Right cardiac atrium (tissue), 5 donors: ENCODE results near the gene RPL35. TPM values are rescaled to one million over a fixed set of nuclear protein-coding genes. Genes with fewer than 3 reads are reported as not detected.
"Not testable (repeated sequence)": the region's sequence is repeated elsewhere in the genome, so short reads cannot be mapped to it uniquely, and the experiment has no call there.

ENCODE experiments used
- ATAC-seq, 2 donors: fragments of 200-7000 bp; cut with Tn5 transposase; one replicate each; pipeline versions ENCODE4 v1.8.0 to v1.9.1; 2020; ENCODE audit warnings: moderate library complexity in 2 of 2, mild to moderate bottlenecking in 1 of 2
- DNase-seq, 3 donors: peaks; one replicate each; pipeline ENCODE4 v3.0.0-alpha.2; 2020
- H3K27ac ChIP-seq: one replicate; pipeline ENCODE4 v1.5.1; 2013; ENCODE audit warnings: mild to moderate bottlenecking, low read length, control low read depth, moderate library complexity
- H3K27me3 ChIP-seq: one replicate; pipeline ENCODE4 v1.6.1; 2013; ENCODE audit not compliant: control insufficient read depth, insufficient read depth
- H3K4me1 ChIP-seq: one replicate; pipeline ENCODE4 v1.6.1; 2013; ENCODE audit warnings: low read length; ENCODE audit not compliant: control insufficient read depth, insufficient read depth
- H3K4me3 ChIP-seq: one replicate; pipeline ENCODE4 v1.5.1; 2013; ENCODE audit warnings: low read length, control low read depth
- H3K9me3 ChIP-seq: one replicate; pipeline ENCODE4 v1.6.1; 2013; ENCODE audit warnings: low read length; ENCODE audit not compliant: control insufficient read depth
- WGBS: extraction: QIAGEN DNeasy Blood & Tissue Kit; methylation state at CpG from one replicate; pipeline ENCODE4 v1.1.7; 2013; 5-methylcytosine and 5-hydroxymethylcytosine counted together
- intact Hi-C, 4 donors: fragments of 100-400 bp; cut with DNase I; formaldehyde crosslinking; loops; one replicate each; pipeline versions ENCODE4 v1.11.0 to v1.14.0; 2022 to 2023
- polyA plus RNA-seq: library from polyadenylated mRNA; stranded (reverse); fragments of 200-250 nt; gene quantifications from one replicate; pipeline ENCODE4 v1.2.3, GENCODE V29; 2013
- total RNA-seq, 4 donors: library from RNA; stranded (reverse); fragmentation: NEBNext Ultra II Directional; extraction: Animal tissue kit (Norgen Biotek cat#: 25700); gene quantifications; one replicate each; pipeline ENCODE4 v1.2.1, GENCODE V29; 2021
- donor health status: healthy with polysubstance abuse.
- donor health status: DM: no; HTN: yes; CAD: no.
- donor health status: DM: no; HTN: no; CAD: no.
- donor health status: DM: no; HTN: yes; CAD: no; lungs with severe emphysema.
- donor health status: DM: yes; HTN: yes; CAD: no.

The RPL35 gene
- total and polyA plus RNA-seq, 5 donors = 696 to 2,205 (median 795) TPM

GRCh38 chr9:124852121-124852828, 9.5 kb downstream of the RPL35 start:
- WGBS = 42% methylated on average over 13 of the region's 13 CpGs
- no peaks in the 10 kb centered on the region for H3K27me3 ChIP-seq
- peak overlapping the region; percentile 73 for H3K27ac ChIP-seq
- no peak overlapping the region for H3K4me3 ChIP-seq
- intact Hi-C loops = loop anchor here in 1 of 4 donors (2.0 kb wide), 1 partner anchor 77 kb away; no protein-coding TSS in a partner anchor
- ATAC-seq = peak; percentile 25 to 38
- peak in 1 of 3 donors; percentile 77 for DNase-seq
- H3K4me1 ChIP-seq = no peaks in the 10 kb centered on the region
- no peaks in the 10 kb centered on the region for H3K9me3 ChIP-seq

GRCh38 chr9:124849801-124850200, 12.0 kb downstream of the RPL35 start:
- Histone ChIP-seq H3K27ac (no peak overlapping the region), H3K4me3 (no peak overlapping the region), H3K9me3 (no peaks in the 10 kb centered on the region), H3K4me1 (no peaks in the 10 kb centered on the region), H3K27me3 (no peaks in the 10 kb centered on the region)
- peak in 1 of 3 donors; percentile 56 for DNase-seq
- intact Hi-C loops = no loop called here
- WGBS = 47% methylated on average over 10 of the region's 10 CpGs
- no peak for ATAC-seq

- no peak overlapping the region for H3K27ac ChIP-seq
- intact Hi-C loops = no loop called here
- H3K4me3 ChIP-seq = no peak overlapping the region
- ATAC-seq (no peak), DNase-seq (no peak)
- 95% methylated on average over 6 of the region's 6 CpGs for WGBS
- H3K9me3 ChIP-seq = no peaks in the 10 kb centered on the region
- H3K4me1 ChIP-seq = no peaks in the 10 kb centered on the region
- H3K27me3 ChIP-seq = no peaks in the 10 kb centered on the region
These were observed 14.8 kb downstream of the RPL35 start for GRCh38 chr9:124846969-124847368.

- ATAC-seq, H3K27ac ChIP-seq, H3K4me3 ChIP-seq, H3K27me3 ChIP-seq, DNase-seq, H3K4me1 ChIP-seq, H3K9me3 ChIP-seq, intact Hi-C loops: not testable (repeated sequence)
- 92% methylated on average over 9 of the region's 9 CpGs for WGBS
These were observed 15.3 kb downstream of the RPL35 start for GRCh38 chr9:124846467-124846866.

- WGBS = 69% methylated on average over 4 of the region's 4 CpGs
These were observed 17.5 kb downstream of the RPL35 start for GRCh38 chr9:124844291-124844690.

GRCh38 chr9:124843456-124844034, 18.2 kb downstream of the RPL35 start:
- DNase-seq (no peak), ATAC-seq (no peak)
- no peak overlapping the region for H3K27ac ChIP-seq
- no peaks in the 10 kb centered on the region for H3K27me3 ChIP-seq
- intact Hi-C loops = no loop called here
- WGBS = 82% methylated on average over 11 of the region's 11 CpGs
- H3K9me3 ChIP-seq = no peaks in the 10 kb centered on the region
- no peak overlapping the region for H3K4me3 ChIP-seq
- no peaks in the 10 kb centered on the region for H3K4me1 ChIP-seq

More at GRCh38 chr9:124844291-124844690, 17.5 kb downstream of the RPL35 start:
- DNase-seq (no peak), ATAC-seq (no peak)
- Histone ChIP-seq H3K27me3 (no peaks in the 10 kb centered on the region), H3K4me3 (no peak overlapping the region), H3K9me3 (no peaks in the 10 kb centered on the region), H3K4me1 (no peaks in the 10 kb centered on the region), H3K27ac (no peak overlapping the region)
- intact Hi-C loops = no loop called here

GRCh38 chr9:124841075-124841821, 20.5 kb downstream of the RPL35 start:
- H3K27me3 ChIP-seq = no peaks in the 10 kb centered on the region
- WGBS = 81% methylated on average over 14 of the region's 14 CpGs
- no peak overlapping the region for H3K27ac ChIP-seq
- peak; percentile 12 to 28 for ATAC-seq
- no peak for DNase-seq
- no peaks in the 10 kb centered on the region for H3K9me3 ChIP-seq
- intact Hi-C loops = no loop called here
- no peak overlapping the region for H3K4me3 ChIP-seq
- no peaks in the 10 kb centered on the region for H3K4me1 ChIP-seq

GRCh38 chr9:124840300-124840833, 21.4 kb downstream of the RPL35 start:
- intact Hi-C loops = no loop called here
- H3K27ac ChIP-seq = no peak overlapping the region
- H3K4me1 ChIP-seq = peaks cover 2% of the 10 kb centered on the region
- no peak overlapping the region for H3K4me3 ChIP-seq
- 68% methylated on average over 18 of the region's 18 CpGs for WGBS
- H3K27me3 ChIP-seq = no peaks in the 10 kb centered on the region
- peak in 1 of 3 donors; percentile 64 for DNase-seq
- no peaks in the 10 kb centered on the region for H3K9me3 ChIP-seq
- peak; percentile 32 to 40 for ATAC-seq

GRCh38 chr9:124839612-124840299, 22.0 kb downstream of the RPL35 start:
- H3K4me1 ChIP-seq = peaks cover 6% of the 10 kb centered on the region
- DNase-seq (peak in 1 of 3 donors; percentile 51), ATAC-seq (peak in 1 of 2 donors; percentile 44)
- H3K27me3 ChIP-seq = no peaks in the 10 kb centered on the region
- no peaks in the 10 kb centered on the region for H3K9me3 ChIP-seq
- intact Hi-C loops = loop anchor here in 1 of 4 donors (5.0 kb wide), 1 partner anchor 62 kb away; the partner anchor contains the start of gene OLFML2A
- no peak overlapping the region for H3K27ac ChIP-seq
- no peak overlapping the region for H3K4me3 ChIP-seq
- 64% methylated on average over 12 of the region's 12 CpGs for WGBS

GRCh38 chr9:124838567-124839275, 23.0 kb downstream of the RPL35 start:
- WGBS = 57% methylated on average over 46 of the region's 52 CpGs
- intact Hi-C loops = loop anchor here in 1 of 4 donors (5.0 kb wide), 1 partner anchor 61 kb away; the partner anchor contains the start of gene OLFML2A
- not testable (repeated sequence) for ATAC-seq, H3K27ac ChIP-seq, H3K27me3 ChIP-seq, H3K9me3 ChIP-seq, H3K4me1 ChIP-seq, H3K4me3 ChIP-seq
- DNase-seq = peak in 1 of 3 donors; percentile 48
